ENCODE data around the gene ZNF717.
"Not testable (repeated sequence)": the region's sequence is repeated elsewhere in the genome, so short reads cannot be mapped to it uniquely, and the experiment has no call there.

Gene ZNF717

GRCh38 chr3:75785081-75785755 lies at the start of gene ZNF717:
Gene ZNF717, minus strand, starts transcription at chr3:75785549. Its CDS starts 2,187 bp downstream, at chr3:75783362.
- peak; percentile 86 for DNase-seq

DNA sequence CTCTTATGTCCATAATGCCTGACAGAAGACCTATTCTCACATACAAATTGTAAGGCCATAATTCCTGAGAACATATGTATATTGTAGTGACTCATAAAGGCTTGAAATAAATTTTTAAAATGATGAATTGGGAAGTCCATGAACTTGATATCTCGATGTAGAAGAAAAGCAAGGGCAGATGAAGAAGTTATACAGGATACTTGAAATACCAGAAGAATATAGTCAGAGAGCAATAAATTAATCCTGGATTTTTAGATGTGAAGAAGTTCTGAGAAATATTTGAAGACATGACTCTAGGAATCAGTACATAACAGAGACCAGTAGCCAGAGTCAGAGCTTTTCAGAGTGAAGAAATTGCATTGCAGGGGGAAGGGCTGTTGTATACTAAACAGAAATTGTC lies 45.7 kb upstream of the ZNF717 start:
- DNase-seq = peak; percentile 53

GRCh38 chr3:75818019-75818418 lies 32.7 kb upstream of the ZNF717 start:
- not testable (repeated sequence) for DNase-seq

DNA sequence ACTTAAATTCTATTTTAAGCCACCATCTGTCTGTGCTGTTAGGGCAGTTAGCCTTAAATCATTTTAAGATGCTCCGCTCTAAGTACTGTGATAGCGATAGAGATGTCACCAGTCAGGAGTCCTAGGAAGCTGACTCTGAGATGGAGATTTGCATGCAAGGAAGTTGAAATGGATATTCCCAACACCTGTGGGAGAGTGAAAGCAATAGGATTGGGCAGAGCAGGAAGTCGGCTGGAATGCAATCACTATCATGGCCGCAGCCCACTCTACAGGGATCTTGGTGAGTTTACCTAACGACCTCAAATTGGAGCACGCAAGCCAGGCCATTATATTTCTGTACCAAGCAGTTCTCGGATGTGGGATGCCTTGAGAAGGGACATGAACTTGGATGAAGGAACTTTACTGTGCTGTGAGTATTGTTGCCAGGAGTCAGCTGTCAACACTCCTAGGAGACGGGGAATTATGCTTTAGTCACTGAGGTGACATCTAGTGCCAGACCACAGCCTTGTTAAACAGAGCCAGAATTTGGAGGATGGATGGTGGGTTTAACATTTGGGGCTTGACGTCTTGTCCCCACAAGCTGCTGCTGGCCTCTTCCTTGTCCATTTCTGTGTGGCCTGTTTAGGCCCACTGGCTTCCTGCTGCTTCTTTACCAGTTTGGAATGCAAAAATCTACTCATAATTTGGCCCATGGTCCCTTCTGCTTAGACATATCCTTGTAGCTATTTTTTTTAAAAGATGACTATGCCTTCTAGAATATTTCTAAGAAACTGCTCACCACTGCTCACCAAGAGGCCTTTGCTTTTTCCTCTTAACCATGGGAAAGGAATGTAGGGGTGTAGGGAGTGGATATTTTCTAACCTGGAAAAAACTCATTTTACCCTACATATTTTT lies 31.2 kb upstream of the ZNF717 start:
- DNase-seq = peak; percentile 86

DNA sequence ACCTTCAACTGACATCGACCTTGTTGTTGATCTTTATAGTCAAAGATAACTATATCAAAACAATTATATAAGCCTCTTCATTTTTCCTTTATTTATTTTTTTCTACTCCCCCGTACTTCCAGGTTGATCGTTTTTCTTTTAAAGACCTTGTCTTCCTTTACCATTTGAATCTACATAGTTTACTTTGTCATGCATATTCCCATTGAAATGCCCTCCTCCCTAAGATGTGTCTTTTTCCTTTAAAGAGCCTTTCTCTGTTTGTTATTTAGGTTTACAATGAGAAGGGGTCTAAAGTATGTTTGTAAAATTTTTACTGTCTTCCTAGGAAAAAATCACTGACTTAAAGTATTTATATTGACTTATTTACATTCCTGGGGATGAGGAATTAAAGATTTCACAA lies 29.4 kb upstream of the ZNF717 start:
- DNase-seq = no peak

GRCh38 chr3:75782506-75782905 lies 2.8 kb downstream of the ZNF717 start:
- no peak for DNase-seq

- no peak for DNase-seq
Measured at GRCh38 chr3:75781079-75781745, 4.1 kb downstream of the ZNF717 start.

DNA sequence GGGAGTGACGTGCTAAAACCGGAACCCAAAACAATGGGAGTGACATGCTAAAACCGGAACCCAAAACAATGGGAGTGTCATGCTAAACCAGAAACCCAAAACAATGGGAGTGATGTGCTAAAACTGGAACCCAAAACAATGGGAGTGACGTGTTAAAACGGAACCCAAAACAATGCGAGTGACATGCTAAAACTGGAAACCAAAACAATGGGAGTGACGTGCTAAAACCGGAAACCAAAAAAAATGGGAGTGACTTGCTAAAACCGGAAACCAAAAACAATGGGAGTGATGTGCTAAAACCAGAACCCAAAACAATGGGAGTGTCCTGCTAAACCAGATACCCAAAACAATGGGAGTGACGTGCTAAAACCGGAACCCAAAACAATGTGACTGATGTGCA lies 7.6 kb downstream of the ZNF717 start:
- not testable (repeated sequence) for DNase-seq

DNA sequence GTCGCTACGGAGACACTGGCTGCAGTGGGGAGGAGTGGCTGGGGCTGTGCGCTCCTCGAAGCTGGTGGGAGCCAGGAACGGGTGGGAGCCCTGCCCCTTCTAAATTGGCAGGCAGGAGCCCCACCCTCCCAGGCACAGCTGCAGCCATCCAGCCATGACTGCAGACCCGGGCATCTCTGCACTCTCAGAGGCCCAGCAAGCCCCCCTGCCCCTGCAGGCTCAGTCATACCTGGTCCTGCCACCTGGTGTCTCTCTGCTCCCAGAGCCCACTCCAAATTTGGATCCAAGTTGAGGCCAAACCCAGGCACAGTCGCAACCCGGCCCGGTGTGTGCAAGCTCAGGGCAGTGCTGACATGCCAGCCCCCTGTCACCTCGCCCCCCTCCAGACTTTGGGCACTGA lies 13.7 kb downstream of the ZNF717 start:
- DNase-seq = not testable (repeated sequence)

DNA sequence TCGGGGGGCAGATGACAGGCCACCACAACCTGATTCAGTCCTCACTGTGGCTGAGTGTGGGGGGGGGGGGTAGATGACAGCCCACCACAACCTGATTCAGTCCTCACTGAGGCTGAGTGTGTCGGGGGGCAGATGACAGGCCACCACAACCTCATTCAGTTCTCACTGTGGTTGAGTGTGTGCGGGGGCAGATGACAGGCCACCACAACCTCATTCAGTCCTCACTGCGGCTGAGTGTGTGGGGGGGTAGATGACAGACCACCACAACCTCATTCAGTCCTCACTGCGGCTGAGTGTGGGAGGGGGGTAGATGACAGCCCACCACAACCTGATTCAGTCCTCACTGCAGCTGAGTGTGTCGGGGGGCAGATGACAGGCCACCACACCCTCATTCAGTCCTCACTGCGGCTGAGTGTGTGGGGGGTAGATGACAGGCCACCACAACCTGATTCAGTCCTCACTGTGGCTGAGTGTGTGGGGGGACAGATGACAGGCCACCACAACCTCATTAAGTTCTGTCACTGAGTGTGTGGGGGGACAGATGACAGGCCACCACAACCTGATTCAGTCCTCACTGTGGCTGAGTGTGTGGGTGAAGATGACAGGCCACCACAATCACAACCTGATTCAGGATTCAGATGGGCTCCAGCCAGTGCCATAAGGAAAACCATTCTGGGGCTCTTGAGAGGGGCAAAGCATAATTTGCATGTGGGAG lies 16.9 kb downstream of the ZNF717 start:
- no peak for DNase-seq

DNA sequence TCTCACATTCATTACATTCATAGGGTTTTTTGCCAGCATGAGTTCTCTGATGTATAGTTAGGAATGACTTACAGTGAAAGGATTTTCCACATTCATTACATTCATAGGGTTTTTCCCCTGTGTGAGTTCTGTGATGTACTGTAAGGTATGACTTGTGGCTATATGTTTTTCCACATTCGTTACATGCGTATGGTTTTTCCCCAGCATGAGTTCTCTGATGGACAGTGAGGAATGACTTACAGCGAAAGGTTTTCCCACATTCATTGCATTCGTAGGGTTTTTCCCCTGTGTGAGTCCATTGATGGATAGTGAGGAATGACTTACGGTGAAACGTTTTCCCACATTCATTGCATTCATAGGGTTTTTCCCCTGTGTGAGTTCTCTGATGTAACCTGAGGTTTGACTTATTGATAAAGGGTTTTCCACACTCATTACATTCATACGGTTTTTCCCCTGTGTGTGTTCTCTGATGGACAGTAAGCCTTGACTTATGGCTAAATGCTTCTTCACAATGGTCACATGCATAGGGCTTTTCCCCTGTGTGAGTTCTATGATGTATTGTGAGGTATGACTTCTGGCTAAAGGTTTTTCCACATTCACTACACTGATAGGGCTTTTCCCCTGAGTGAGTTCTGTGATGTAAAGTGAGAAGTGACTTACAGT lies 47.4 kb downstream of the ZNF717 start:
- DNase-seq = no peak

DNA sequence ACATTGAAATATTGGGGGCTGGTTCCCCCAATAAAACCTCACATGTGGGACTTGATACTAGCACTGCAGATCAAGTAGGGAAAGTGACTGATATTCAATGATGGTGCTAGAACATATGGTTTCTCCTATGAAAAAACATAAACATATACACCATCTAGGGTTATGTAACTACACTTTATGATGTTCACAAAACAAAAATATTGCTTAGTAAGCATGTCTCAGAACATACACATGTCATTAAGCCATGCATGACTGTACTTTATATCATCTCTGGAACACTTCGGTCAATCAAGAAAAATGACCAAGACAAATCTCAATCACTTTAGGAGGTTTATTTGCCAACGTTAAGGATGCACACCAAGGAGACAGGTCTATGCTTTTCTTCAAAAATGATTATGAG lies 57.4 kb downstream of the ZNF717 start:
- no peak for DNase-seq

DNA sequence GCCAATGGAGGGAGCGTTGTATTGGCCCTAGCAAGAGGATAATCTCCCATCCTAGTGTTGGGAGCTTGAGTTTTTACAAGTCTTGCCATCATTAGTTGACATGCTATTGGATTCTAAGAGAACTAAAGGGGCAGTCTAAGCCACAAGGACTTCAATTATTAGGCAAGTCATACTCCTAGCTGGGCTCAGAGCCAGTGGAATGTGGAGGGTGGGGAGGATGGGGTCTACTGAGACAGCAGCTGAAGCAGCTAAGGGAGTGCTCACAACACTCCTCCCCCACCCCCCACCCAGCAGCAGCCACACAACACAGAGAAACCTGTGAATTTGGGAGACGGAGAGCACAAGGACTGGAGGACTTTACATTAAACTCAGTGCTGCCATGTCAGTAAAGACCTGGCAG lies 93.3 kb downstream of the ZNF717 start:
- DNase-seq = peak; percentile 35

DNA sequence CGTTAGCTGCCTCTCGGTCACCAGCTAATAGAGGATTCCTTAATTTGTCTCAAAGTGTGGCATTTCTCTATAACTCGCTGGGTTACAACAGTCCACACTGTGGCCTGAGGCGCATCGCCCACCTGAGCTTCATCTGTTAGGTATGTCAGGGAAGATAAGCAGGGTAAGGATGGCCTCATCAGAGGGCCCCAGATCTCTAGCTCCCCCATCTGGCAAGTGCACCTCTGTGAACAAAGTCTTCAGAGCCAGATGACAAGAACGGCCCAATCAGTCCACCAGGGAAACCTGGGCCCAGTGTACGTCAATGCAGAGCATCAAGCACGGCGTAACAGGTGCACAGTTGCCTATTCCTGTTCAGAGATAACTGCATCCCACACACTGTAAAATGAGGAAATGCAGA lies 98.0 kb downstream of the ZNF717 start:
- no peak for DNase-seq

Measured in fibroblast of upper back skin (primary cell).